Stimulated activated naive CD4-positive, alpha-beta T cell treated with Interleukin-2 at 50 U/mL for 16 hours (primary cell): Measurements from ENCODE around the gene AZU1.

Experiments used
- DNase-seq: peaks from one replicate; lab custom pipeline; 2025; lab: John Stamatoyannopoulos, UW

Gene AZU1

GRCh38 chr19:855566-856120 is 28.0 kb downstream of the AZU1 start:
- DNase-seq, result no peak

- DNase-seq, result no peak
Measured at GRCh38 chr19:858284-858683, 30.6 kb downstream of the AZU1 start.

GRCh38 chr19:858868-859843 is 31.5 kb downstream of the AZU1 start, which contains the start of gene CFD:
CFD (plus strand) TSS chr19:859664; CDS start chr19:859690, 26 bp downstream.
- DNase-seq, result no peak

- no peak for DNase-seq
Measured at GRCh38 chr19:861141-861755, 33.6 kb downstream of the AZU1 start.

- peak; percentile 58 for DNase-seq
Measured at GRCh38 chr19:861756-862580, 34.3 kb downstream of the AZU1 start.

GRCh38 chr19:862581-863314 is 35.1 kb downstream of the AZU1 start:
- DNase-seq, result peak; percentile 72

- DNase-seq, result no peak
Measured at GRCh38 chr19:863315-863620, 35.6 kb downstream of the AZU1 start.

GRCh38 chr19:866769-867300 is 39.2 kb downstream of the AZU1 start:
- no peak for DNase-seq

- DNase-seq, result no peak
Measured at GRCh38 chr19:867301-867793, 39.7 kb downstream of the AZU1 start.

- no peak for DNase-seq
Measured at GRCh38 chr19:867855-868457, 40.3 kb downstream of the AZU1 start.

GRCh38 chr19:868458-869244 is 41.0 kb downstream of the AZU1 start:
- DNase-seq, result no peak

- no peak for DNase-seq
Measured at GRCh38 chr19:869245-870177, 41.9 kb downstream of the AZU1 start.

- no peak for DNase-seq
Measured at GRCh38 chr19:870314-870713, 42.7 kb downstream of the AZU1 start.

- DNase-seq, result no peak
Measured at GRCh38 chr19:870963-871401, 43.3 kb downstream of the AZU1 start.

GRCh38 chr19:871446-872265 is 44.0 kb downstream of the AZU1 start:
- no peak for DNase-seq

GRCh38 chr19:872266-872951 is 44.8 kb downstream of the AZU1 start:
- peak; percentile 76 for DNase-seq

- DNase-seq, result peak; percentile 71
Measured at GRCh38 chr19:873084-873483, 45.4 kb downstream of the AZU1 start.
